ENCODE measurements around the gene DLG2. TPM values are rescaled to one million over a fixed set of nuclear protein-coding genes. Genes with fewer than 3 reads are reported as not detected.

Gene DLG2
- total and polyA plus RNA-seq, 9 donors = 2.5 to 20.7 (median 12.0) TPM

DNA sequence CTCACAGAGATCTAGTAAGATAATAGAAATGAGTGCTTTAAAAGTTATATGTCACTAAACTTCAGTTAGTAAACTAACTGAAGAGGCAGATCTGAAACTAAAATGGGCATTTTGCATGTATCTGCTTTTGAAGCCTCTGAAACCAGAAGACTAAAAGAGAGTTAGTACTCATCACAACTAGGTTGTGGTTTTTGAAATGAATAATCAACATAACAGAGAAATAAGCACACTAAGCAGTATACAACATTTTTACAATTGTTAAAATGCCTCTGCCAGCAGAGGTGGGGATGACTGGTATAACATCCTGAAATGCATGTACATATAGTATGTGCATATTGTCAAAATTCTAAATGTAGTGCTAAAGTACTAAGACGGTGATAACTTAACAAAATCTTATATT, 564.5 kb downstream of the DLG2 start:
- H3K36me3 ChIP-seq = no peaks in the 10 kb centered on the region
- intact Hi-C loops (cut with DNase I) = no loop called here
- TF ChIP-seq, protein P1, sequence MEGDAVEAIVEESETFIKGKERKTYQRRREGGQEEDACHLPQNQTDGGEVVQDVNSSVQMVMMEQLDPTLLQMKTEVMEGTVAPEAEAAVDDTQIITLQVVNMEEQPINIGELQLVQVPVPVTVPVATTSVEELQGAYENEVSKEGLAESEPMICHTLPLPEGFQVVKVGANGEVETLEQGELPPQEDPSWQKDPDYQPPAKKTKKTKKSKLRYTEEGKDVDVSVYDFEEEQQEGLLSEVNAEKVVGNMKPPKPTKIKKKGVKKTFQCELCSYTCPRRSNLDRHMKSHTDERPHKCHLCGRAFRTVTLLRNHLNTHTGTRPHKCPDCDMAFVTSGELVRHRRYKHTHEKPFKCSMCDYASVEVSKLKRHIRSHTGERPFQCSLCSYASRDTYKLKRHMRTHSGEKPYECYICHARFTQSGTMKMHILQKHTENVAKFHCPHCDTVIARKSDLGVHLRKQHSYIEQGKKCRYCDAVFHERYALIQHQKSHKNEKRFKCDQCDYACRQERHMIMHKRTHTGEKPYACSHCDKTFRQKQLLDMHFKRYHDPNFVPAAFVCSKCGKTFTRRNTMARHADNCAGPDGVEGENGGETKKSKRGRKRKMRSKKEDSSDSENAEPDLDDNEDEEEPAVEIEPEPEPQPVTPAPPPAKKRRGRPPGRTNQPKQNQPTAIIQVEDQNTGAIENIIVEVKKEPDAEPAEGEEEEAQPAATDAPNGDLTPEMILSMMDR (IDR thresholded peaks at IDR 0.05) = no peak
- TF ChIP-seq EP300 (IDR thresholded peaks at IDR 0.05) (no peak), POLR2A (IDR thresholded peaks at IDR 0.05) (no peak)
- H3K9me3 ChIP-seq = no peaks in the 10 kb centered on the region
- H3K27ac ChIP-seq = no peak overlapping the region
- no peak for DNase-seq
- no peak overlapping the region for H3K4me3 ChIP-seq
- WGBS, 3 donors = 86 to 91% (median 87%) methylated on average over 1 of the region's 1 CpG
- no peaks in the 10 kb centered on the region for H3K27me3 ChIP-seq
- H3K4me1 ChIP-seq (ENCODE audit: insufficient read depth) = no peaks in the 10 kb centered on the region

DNA sequence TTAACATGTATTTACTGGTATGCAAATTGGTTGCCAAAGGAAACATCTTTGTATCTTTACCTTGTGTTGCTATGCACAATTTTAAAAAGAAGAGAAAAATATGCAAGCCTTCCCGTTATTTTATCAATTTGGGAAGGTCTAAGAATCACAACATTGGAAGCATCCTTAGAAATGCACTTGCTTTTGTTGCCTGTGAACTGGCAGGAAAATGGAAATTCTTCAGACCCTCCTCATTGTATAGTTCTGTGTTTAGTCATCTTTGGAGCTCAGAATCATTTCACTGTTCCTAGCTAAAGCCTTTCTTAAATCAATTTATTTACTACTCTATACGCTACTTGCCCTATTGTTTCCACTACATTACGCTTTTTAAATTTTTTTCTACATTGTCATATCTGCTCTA, 574.5 kb downstream of the DLG2 start:
- intact Hi-C loops (cut with DNase I) = no loop called here
- TF ChIP-seq, protein P1 (IDR thresholded peaks at IDR 0.05) = no peak
- TF ChIP-seq EP300 (IDR thresholded peaks at IDR 0.05) (no peak), POLR2A (IDR thresholded peaks at IDR 0.05) (no peak)

DNA sequence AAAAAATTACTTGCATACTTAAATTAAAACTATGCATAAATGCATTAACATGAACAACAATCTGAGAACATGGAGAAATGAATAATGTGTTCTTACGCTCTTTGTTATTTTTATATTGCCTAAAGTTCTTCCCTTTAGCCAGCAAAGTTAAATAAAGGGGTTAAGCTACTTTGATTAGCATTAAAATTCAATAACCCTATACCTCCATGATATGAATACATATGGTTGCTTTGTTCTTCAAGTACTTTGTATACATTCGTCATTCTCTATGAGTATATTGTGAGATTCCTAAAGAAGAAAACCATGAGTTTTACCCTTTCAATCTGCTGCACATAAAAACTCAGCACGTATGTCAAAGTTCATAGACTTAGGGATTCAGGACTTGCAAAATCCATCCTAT, 578.3 kb downstream of the DLG2 start:
- WGBS, 3 donors = 95 to 96% (median 96%) methylated on average over 3 of the region's 3 CpGs
- intact Hi-C loops (cut with DNase I) = no loop called here
- H3K27me3 ChIP-seq = no peaks in the 10 kb centered on the region
- no peak for DNase-seq
- H3K36me3 ChIP-seq = no peaks in the 10 kb centered on the region
- TF ChIP-seq POLR2A (IDR thresholded peaks at IDR 0.05) (no peak), EP300 (IDR thresholded peaks at IDR 0.05) (no peak)
- TF ChIP-seq, protein P1 (IDR thresholded peaks at IDR 0.05) = no peak
- H3K4me1 ChIP-seq (ENCODE audit: insufficient read depth) = no peaks in the 10 kb centered on the region
- H3K4me3 ChIP-seq = no peak overlapping the region
- H3K9me3 ChIP-seq = no peaks in the 10 kb centered on the region
- no peak overlapping the region for H3K27ac ChIP-seq

More for the DNA sequence above, 574.5 kb downstream of the DLG2 start:
- no peak overlapping the region for H3K27ac ChIP-seq
- H3K27me3 ChIP-seq = no peaks in the 10 kb centered on the region
- DNase-seq = no peak
- no peak overlapping the region for H3K4me3 ChIP-seq
- H3K4me1 ChIP-seq (ENCODE audit: insufficient read depth) = no peaks in the 10 kb centered on the region
- WGBS, 3 donors = 64 to 70% (median 67%) methylated on average over 3 of the region's 3 CpGs
- no peaks in the 10 kb centered on the region for H3K9me3 ChIP-seq
- H3K36me3 ChIP-seq = no peaks in the 10 kb centered on the region

DNA sequence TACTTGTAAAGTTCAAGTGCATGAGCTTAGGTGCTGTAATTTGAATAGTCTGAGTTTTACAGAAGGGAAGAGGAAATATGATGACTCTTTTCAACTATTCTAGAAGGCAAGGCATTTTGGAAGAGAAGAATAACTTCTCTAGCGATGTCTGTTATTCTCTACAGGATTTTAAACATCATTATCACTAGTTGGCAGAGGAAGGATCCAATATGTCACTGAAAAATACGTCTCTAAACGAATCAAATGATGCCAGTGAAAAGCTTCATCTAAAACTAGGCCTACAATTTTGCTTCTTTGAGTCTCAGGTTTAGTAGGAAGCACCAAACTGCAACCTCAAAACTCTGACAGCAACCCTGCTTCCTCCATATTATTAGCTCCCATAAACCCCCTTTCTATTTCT, 581.4 kb downstream of the DLG2 start:
- 78 to 82% (median 81%) methylated on average over 3 of the region's 3 CpGs for WGBS, 3 donors
- intact Hi-C loops (cut with DNase I) = no loop called here
- Histone ChIP-seq H3K36me3 (no peaks in the 10 kb centered on the region), H3K4me1 (ENCODE audit: insufficient read depth) (no peaks in the 10 kb centered on the region), H3K4me3 (no peak overlapping the region), H3K9me3 (no peaks in the 10 kb centered on the region), H3K27ac (no peak overlapping the region), H3K27me3 (no peaks in the 10 kb centered on the region)
- TF ChIP-seq, protein P1 (IDR thresholded peaks at IDR 0.05) = no peak
- TF ChIP-seq EP300 (IDR thresholded peaks at IDR 0.05) = no peak
- TF ChIP-seq POLR2A (IDR thresholded peaks at IDR 0.05) = no peak
- no peak for DNase-seq

Data from ovary (tissue), 9 donors.